Activated CD4-positive, alpha-beta memory T cell treated with anti-CD3 and anti-CD28 coated beads for 36 hours (primary cell): ENCODE measurements around the gene CEP112. TPM values are rescaled to one million over a fixed set of nuclear protein-coding genes. Genes with fewer than 3 reads are reported as not detected.

ENCODE experiments used
- CTCF ChIA-PET: fragments of 350-600 bp; sonication (Branson Sonifier 250); formaldehyde crosslinking; loops from one replicate; lab custom pipeline; 2021; ENCODE audit warnings: antibody characterized with exemption, inconsistent platforms; lab: Charles Lee
- POLR2A ChIA-PET: fragments of 350-600 bp; sonication (Branson Sonifier 250); formaldehyde crosslinking; loops from one replicate; lab custom pipeline; 2021; ENCODE audit warnings: antibody characterized with exemption; lab: Charles Lee
- DNase-seq: peaks from one replicate; pipeline ENCODE4 v3.0.0-alpha.2; 2020
- H3K27ac Mint-ChIP-seq: one replicate; pipeline ENCODE4 v1.8.0; 2021; ENCODE audit warnings: mixed read lengths
- H3K27me3 Mint-ChIP-seq: one replicate; pipeline ENCODE4 v1.8.0; 2021; ENCODE audit warnings: mixed read lengths
- H3K36me3 Mint-ChIP-seq: one replicate; pipeline ENCODE4 v1.8.0; 2021; ENCODE audit warnings: mixed read lengths
- H3K4me1 Mint-ChIP-seq: one replicate; pipeline ENCODE4 v1.8.0; 2021; ENCODE audit warnings: low read depth, mixed read lengths
- H3K4me3 Mint-ChIP-seq: one replicate; pipeline ENCODE4 v1.8.0; 2021; ENCODE audit warnings: mild to moderate bottlenecking, mixed read lengths
- H3K9me3 Mint-ChIP-seq: one replicate; pipeline ENCODE4 v1.8.0; 2021; ENCODE audit warnings: mixed read lengths
- intact Hi-C: fragments of 100-400 bp; cut with micrococcal nuclease; formaldehyde crosslinking; loops from one replicate; pipeline ENCODE4 v1.15.1; 2023
- total RNA-seq, 2 experiments: library from RNA; stranded (reverse); gene quantifications; one replicate each; pipeline ENCODE4 v1.2.3, GENCODE V29; 2021

The CEP112 gene
- total RNA-seq, 2 experiments from 2014 or later: 3.3 to 3.7 TPM

GRCh38 chr17:65638221-65638975, 553.5 kb downstream of the CEP112 start:
- ChIA-PET CTCF (no interaction called here), POLR2A (no interaction called here)
- Mint-ChIP-seq H3K4me3 (no peak overlapping the region), H3K36me3 (no peaks in the 10 kb centered on the region), H3K4me1 (no peaks in the 10 kb centered on the region), H3K27ac (no peak overlapping the region), H3K9me3 (peaks cover 7% of the 10 kb centered on the region), H3K27me3 (no peaks in the 10 kb centered on the region)
- intact Hi-C loops: no loop called here
- no peak for DNase-seq

GRCh38 chr17:65637786-65638185, 554.1 kb downstream of the CEP112 start:
- ChIA-PET POLR2A (no interaction called here), CTCF (no interaction called here)
- H3K4me1 Mint-ChIP-seq: no peaks in the 10 kb centered on the region
- DNase-seq: no peak
- no peak overlapping the region for H3K27ac Mint-ChIP-seq
- H3K36me3 Mint-ChIP-seq: no peaks in the 10 kb centered on the region
- no peaks in the 10 kb centered on the region for H3K27me3 Mint-ChIP-seq
- no peak overlapping the region for H3K4me3 Mint-ChIP-seq
- H3K9me3 Mint-ChIP-seq: peaks cover 7% of the 10 kb centered on the region
- intact Hi-C loops: no loop called here

- Mint-ChIP-seq H3K27me3 (no peaks in the 10 kb centered on the region), H3K4me3 (no peak overlapping the region), H3K4me1 (no peaks in the 10 kb centered on the region), H3K9me3 (no peaks in the 10 kb centered on the region), H3K27ac (no peak overlapping the region), H3K36me3 (no peaks in the 10 kb centered on the region)
- intact Hi-C loops: no loop called here
- no peak for DNase-seq
- ChIA-PET POLR2A (no interaction called here), CTCF (no interaction called here)
These were observed 557.4 kb downstream of the CEP112 start for GRCh38 chr17:65634533-65634932.

GRCh38 chr17:65633988-65634387, 557.9 kb downstream of the CEP112 start:
- ChIA-PET POLR2A (no interaction called here), CTCF (no interaction called here)
- Mint-ChIP-seq H3K27ac (no peak overlapping the region), H3K36me3 (no peaks in the 10 kb centered on the region), H3K4me1 (no peaks in the 10 kb centered on the region), H3K9me3 (no peaks in the 10 kb centered on the region), H3K27me3 (no peaks in the 10 kb centered on the region), H3K4me3 (no peak overlapping the region)
- no peak for DNase-seq
- intact Hi-C loops: no loop called here

GRCh38 chr17:65633146-65633881, 558.6 kb downstream of the CEP112 start:
- Mint-ChIP-seq H3K4me3 (no peak overlapping the region), H3K36me3 (no peaks in the 10 kb centered on the region), H3K27me3 (no peaks in the 10 kb centered on the region), H3K9me3 (no peaks in the 10 kb centered on the region), H3K4me1 (no peaks in the 10 kb centered on the region), H3K27ac (no peak overlapping the region)
- POLR2A ChIA-PET: no interaction called here
- intact Hi-C loops: no loop called here
- CTCF ChIA-PET: no interaction called here
- no peak for DNase-seq

DNA sequence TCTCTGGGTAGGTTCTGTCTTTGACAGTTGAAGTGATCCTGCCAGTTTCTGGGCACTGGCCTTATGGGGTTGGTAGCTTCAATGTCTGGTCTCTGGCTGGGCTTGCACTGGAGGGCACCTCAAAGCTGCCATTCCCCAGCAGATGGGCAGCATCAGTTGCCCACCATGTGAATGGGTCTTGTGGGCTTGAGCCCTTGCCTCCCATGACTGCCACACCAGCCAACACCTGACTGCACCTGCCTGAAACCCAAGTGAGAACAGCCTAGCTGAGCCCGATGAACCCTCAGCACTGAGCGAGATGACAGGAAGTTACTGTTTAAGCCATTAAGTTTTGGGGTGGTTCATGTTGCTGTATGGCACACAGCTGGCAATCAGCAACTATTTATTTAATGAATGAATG, 561.4 kb downstream of the CEP112 start:
- no peak overlapping the region for H3K27ac Mint-ChIP-seq

DNA sequence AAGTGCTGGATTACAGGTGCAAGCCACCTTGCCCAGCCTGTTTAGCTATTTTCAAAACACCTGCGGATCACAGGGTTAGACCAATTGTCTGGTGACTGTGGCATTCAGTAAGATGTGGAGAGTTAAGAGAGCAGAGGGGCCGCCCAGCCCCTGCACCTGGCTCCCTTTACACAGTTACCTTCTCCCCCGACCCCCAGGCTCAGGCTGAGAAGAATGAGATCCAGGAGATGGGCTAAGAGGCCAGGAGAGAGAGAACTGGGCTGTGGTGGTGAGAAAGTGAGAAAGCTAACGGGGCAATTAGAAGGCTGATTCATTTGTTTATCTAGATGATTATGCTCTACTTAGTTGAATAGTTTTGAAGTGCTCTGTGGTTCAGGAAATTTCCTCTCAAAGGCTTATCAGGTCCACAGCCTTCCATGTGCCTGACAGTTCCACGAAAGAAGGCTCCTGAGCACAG, 562.7 kb downstream of the CEP112 start:
- intact Hi-C loops: no loop called here
- CTCF ChIA-PET: no interaction called here
- Mint-ChIP-seq H3K36me3 (no peaks in the 10 kb centered on the region), H3K27me3 (no peaks in the 10 kb centered on the region), H3K4me1 (no peaks in the 10 kb centered on the region), H3K27ac (no peak overlapping the region), H3K9me3 (no peaks in the 10 kb centered on the region), H3K4me3 (no peak overlapping the region)
- DNase-seq: no peak
- POLR2A ChIA-PET: no interaction called here

More for the DNA sequence above, 561.4 kb downstream of the CEP112 start:
- POLR2A ChIA-PET: no interaction called here
- H3K27me3 Mint-ChIP-seq: no peaks in the 10 kb centered on the region
- no peaks in the 10 kb centered on the region for H3K9me3 Mint-ChIP-seq
- H3K36me3 Mint-ChIP-seq: no peaks in the 10 kb centered on the region
- intact Hi-C loops: no loop called here
- CTCF ChIA-PET: no interaction called here
- no peak for DNase-seq
- H3K4me1 Mint-ChIP-seq: no peaks in the 10 kb centered on the region
- no peak overlapping the region for H3K4me3 Mint-ChIP-seq

- H3K36me3 Mint-ChIP-seq: no peaks in the 10 kb centered on the region
- no peaks in the 10 kb centered on the region for H3K27me3 Mint-ChIP-seq
- H3K9me3 Mint-ChIP-seq: no peaks in the 10 kb centered on the region
- no peak overlapping the region for H3K4me3 Mint-ChIP-seq
- ChIA-PET POLR2A (no interaction called here), CTCF (interaction anchor here (0.6 kb wide), 1 partner anchor 55 kb away, joined by 3 read pairs; no protein-coding TSS in a partner anchor)
- H3K4me1 Mint-ChIP-seq: no peaks in the 10 kb centered on the region
- intact Hi-C loops: no loop called here
- no peak for DNase-seq
- H3K27ac Mint-ChIP-seq: no peak overlapping the region
These were observed 563.3 kb downstream of the CEP112 start for GRCh38 chr17:65628644-65629036.

- intact Hi-C loops: no loop called here
- DNase-seq: no peak
- no peaks in the 10 kb centered on the region for H3K27me3 Mint-ChIP-seq
- H3K9me3 Mint-ChIP-seq: no peaks in the 10 kb centered on the region
- ChIA-PET CTCF (interaction anchor here (0.6 kb wide), 1 partner anchor 55 kb away, joined by 3 read pairs; no protein-coding TSS in a partner anchor), POLR2A (no interaction called here)
- H3K36me3 Mint-ChIP-seq: no peaks in the 10 kb centered on the region
- H3K4me1 Mint-ChIP-seq: no peaks in the 10 kb centered on the region
- H3K27ac Mint-ChIP-seq: no peak overlapping the region
- no peak overlapping the region for H3K4me3 Mint-ChIP-seq
These were observed 563.9 kb downstream of the CEP112 start for GRCh38 chr17:65627891-65628643.

DNA sequence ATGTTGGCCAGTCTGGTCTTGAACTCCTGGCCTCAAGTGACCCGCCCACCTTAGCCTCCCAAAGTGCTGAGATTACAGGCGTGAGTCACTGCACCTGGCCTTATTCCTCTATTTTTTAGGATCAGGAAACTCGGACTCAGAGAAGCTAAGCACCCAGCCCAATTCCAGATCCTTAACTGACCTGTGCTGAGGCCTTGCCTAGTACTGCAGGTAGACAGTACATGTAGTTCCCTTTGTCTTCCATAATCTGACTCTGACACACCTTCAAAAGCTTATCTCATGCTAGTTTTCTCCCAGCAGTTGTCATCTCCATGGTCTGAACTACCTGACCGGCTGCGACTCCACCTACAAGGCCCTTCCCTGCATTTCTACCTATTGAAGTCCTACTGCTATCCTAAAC, 564.8 kb downstream of the CEP112 start:
- Mint-ChIP-seq H3K27ac (no peak overlapping the region), H3K36me3 (no peaks in the 10 kb centered on the region), H3K9me3 (no peaks in the 10 kb centered on the region), H3K27me3 (no peaks in the 10 kb centered on the region), H3K4me3 (no peak overlapping the region), H3K4me1 (no peaks in the 10 kb centered on the region)
- POLR2A ChIA-PET: no interaction called here
- intact Hi-C loops: no loop called here
- CTCF ChIA-PET: no interaction called here
- DNase-seq: no peak

- Mint-ChIP-seq H3K27me3 (no peaks in the 10 kb centered on the region), H3K9me3 (no peaks in the 10 kb centered on the region), H3K4me1 (no peaks in the 10 kb centered on the region), H3K27ac (no peak overlapping the region), H3K36me3 (no peaks in the 10 kb centered on the region), H3K4me3 (no peak overlapping the region)
- ChIA-PET CTCF (no interaction called here), POLR2A (interaction anchor here (1.0 kb wide), 1 partner anchor 40 kb away, joined by 5 read pairs; no protein-coding TSS in a partner anchor)
- intact Hi-C loops: no loop called here
- DNase-seq: no peak
These were observed 565.5 kb downstream of the CEP112 start for GRCh38 chr17:65626451-65626850.

DNA sequence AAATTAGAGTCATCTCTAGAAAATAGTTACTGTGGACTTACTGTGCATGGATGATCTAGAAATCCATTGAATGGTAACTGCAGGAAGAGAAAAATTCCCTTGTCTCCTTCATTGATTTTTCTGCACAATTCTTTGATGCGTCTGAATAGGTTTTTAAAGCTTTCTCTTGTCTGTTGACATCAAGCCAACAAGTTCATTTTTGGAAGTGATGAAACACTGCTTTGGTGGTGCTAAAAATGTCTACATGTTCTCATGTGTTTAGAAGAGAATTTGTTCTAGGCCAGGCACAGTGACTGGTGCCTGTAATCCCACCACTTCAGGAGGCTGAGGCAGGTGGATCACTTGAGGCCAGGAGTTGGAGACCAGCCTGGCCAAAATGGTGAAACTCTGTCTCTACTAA, 573.4 kb downstream of the CEP112 start:
- no peak overlapping the region for H3K4me3 Mint-ChIP-seq
- H3K27ac Mint-ChIP-seq: no peak overlapping the region
- no peaks in the 10 kb centered on the region for H3K36me3 Mint-ChIP-seq
- ChIA-PET CTCF (no interaction called here), POLR2A (no interaction called here)
- intact Hi-C loops: no loop called here
- H3K4me1 Mint-ChIP-seq: no peaks in the 10 kb centered on the region
- DNase-seq: no peak
- H3K9me3 Mint-ChIP-seq: no peaks in the 10 kb centered on the region
- no peaks in the 10 kb centered on the region for H3K27me3 Mint-ChIP-seq
